Kasumi-1 (cell line): Measurements from ENCODE around the gene SPTBN5.

Source experiments
- DNase-seq, 2 experiments: peaks; one replicate each; lab custom pipeline; 2025; lab: John Stamatoyannopoulos, UW

Gene SPTBN5

GRCh38 chr15:41804916-41805666 lies 88.8 kb downstream of the SPTBN5 start:
- DNase-seq = no peak

- no peak for DNase-seq
Observed at GRCh38 chr15:41804361-41804760, 89.5 kb downstream of the SPTBN5 start.

GRCh38 chr15:41801850-41802455 lies 91.9 kb downstream of the SPTBN5 start:
- DNase-seq = no peak

DNA sequence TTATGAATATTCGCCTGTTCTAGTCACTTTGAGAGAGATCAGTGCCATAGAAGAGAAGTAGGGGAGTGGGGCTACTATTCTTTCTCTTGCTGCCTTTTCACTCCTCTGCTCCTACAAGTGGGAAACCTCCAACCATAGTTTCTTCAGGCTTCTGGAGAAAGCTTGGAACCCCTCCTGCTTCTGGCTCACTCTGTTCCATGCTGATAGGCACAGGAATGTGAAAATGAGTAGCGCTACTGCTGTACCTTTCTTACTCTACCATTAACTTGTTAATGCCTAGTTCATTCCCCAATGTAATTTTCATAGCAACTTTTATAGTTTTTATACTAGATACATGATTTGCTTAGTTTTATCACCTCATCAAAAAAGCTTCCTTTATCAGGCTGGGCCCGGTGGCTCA lies 92.7 kb downstream of the SPTBN5 start:
- DNase-seq = no peak

DNA sequence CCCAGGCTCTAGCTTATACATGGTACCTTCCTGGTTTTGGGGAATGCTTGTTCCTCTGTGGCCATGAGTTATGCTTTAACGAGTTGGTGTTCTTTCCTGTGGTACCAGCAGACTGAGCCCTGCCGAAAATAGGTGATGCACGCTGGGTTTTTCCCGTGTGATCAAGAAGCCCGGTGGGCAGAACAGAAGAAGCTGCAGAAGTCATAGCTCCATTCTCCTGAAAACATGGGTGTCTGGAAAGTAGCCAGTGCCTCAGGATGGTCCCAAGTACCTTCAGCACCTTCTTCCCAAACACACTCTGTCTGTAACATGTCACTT lies 94.4 kb downstream of the SPTBN5 start:
- DNase-seq = no peak

GRCh38 chr15:41798607-41799487 lies 95.0 kb downstream of the SPTBN5 start:
- DNase-seq = no peak
